Rectal smooth muscle tissue (tissue), 1 donor: Measurements from ENCODE around the gene TAS2R40.

Experiments used
- H3K27ac ChIP-seq: one replicate; pipeline ENCODE4 v1.7.0; 2013; ENCODE audit warnings: low read depth, low read length, inconsistent platforms
- H3K27me3 ChIP-seq: one replicate; pipeline ENCODE4 v1.7.0; 2013; ENCODE audit warnings: low read length; ENCODE audit not compliant: control insufficient read depth, insufficient read depth
- H3K36me3 ChIP-seq: one replicate; pipeline ENCODE4 v1.7.0; 2013; ENCODE audit warnings: low read length; ENCODE audit not compliant: control insufficient read depth, insufficient read depth
- H3K4me1 ChIP-seq: one replicate; pipeline ENCODE4 v1.7.0; 2013; ENCODE audit warnings: low read length; ENCODE audit not compliant: control insufficient read depth, insufficient read depth
- H3K4me3 ChIP-seq: one replicate; pipeline ENCODE4 v1.7.0; 2013; ENCODE audit warnings: low read length
- H3K9ac ChIP-seq: one replicate; pipeline ENCODE4 v1.7.0; 2013; ENCODE audit warnings: low read length

TAS2R40 gene

DNA sequence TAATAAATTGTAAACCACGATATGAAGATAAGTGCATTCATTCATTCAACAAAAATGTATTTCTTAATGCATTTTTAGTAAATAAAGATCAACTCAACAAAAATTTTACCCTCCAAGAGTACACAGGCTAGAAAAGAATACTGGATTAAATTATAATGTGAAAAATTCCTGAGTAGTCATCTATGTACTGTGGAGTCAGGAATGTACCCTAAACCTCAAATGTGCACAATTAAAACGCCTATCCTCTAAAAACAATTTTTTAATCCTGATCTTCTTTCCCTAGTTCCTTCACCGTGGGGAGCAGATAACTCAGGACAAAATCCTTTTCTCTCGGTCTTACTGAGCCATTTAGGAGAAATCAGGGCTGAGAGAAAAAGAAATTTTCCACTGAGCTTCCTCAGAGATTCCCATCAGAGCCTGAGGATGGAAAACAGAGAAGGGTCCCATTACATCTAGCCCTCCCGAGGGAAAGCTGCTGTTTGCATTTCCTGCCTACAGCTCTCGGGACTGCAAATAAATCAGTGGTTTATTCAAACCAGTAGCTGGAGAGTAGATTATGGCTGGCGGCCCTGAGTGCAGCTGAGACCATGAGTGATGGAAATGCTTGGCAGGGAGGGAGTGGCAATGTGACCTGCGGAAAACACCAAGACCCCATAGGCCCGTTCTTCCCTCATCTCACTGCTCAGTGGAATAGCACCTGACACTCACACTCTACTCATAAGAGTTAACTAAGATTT is 7.4 kb downstream of the TAS2R40 start:
- Histone ChIP-seq H3K9ac (no peak overlapping the region), H3K4me1 (no peaks in the 10 kb centered on the region), H3K4me3 (no peak overlapping the region), H3K27me3 (no peaks in the 10 kb centered on the region), H3K27ac (no peak overlapping the region), H3K36me3 (no peaks in the 10 kb centered on the region)

DNA sequence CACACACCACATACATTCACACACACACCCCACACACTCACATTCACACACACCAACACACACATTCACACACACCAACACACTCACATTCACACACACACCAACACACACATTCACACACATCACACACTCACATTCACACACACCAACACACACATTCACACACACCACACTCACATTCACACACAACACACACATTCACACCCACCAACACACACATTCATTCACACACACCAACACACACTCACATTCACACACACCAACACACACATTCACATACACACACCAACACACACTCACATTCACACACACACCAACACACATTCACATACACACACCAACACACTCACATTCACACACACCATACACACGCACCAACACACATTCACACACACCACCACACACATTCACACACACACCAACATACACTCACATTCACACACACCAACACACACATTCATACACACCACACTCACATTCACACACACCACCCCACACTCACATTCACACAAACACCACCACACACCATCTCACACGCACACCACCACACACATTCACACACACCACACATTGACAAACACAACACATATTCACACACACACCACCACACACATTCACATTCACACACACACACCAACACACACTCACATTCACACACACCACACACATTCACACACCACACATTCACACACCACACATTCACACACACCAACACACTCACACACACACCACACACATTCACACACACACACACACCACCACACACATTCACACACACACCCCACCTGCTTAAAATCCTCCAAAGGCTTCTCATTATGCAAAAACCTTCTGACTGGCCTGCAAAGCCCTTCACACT is 9.0 kb downstream of the TAS2R40 start:
- Histone ChIP-seq H3K9ac (no peak overlapping the region), H3K4me1 (no peaks in the 10 kb centered on the region), H3K27ac (no peak overlapping the region), H3K27me3 (no peaks in the 10 kb centered on the region), H3K36me3 (no peaks in the 10 kb centered on the region), H3K4me3 (no peak overlapping the region)

DNA sequence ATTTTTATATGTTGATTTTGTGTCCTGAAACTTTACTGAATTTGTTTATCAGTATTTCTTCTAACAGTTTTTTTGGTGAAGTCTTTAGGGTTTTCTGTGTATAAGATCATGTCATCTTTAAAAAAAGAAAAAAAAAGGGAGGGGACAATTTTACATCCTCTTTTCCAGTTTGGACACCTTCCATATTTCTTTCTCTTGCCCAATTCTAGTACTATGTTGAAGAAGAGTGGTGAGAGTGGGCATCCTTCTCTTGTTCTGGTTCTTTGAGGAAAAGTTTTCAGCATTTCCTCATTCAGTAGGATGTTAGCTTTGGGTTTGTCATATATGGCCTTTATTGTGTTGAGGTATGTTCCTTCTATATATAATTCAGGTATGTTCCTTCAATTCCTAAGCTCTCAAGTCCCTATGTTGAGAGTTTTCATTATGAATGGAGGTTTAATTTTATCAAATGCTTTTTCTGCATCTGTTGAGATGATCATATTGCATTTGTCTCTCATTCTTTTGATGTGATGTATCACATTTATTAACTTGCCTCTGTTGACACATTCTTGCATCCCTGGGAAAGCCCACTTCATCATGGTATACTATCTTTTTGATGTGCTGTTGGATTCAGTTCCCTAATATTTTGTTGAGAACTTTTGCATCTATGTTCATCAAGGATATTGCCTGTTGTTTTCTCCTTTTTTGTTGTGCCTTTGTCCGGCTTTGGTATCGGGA is 12.1 kb downstream of the TAS2R40 start:
- Histone ChIP-seq H3K27me3 (no peaks in the 10 kb centered on the region), H3K4me1 (no peaks in the 10 kb centered on the region), H3K36me3 (no peaks in the 10 kb centered on the region), H3K4me3 (no peak overlapping the region), H3K27ac (no peak overlapping the region), H3K9ac (no peak overlapping the region)

DNA sequence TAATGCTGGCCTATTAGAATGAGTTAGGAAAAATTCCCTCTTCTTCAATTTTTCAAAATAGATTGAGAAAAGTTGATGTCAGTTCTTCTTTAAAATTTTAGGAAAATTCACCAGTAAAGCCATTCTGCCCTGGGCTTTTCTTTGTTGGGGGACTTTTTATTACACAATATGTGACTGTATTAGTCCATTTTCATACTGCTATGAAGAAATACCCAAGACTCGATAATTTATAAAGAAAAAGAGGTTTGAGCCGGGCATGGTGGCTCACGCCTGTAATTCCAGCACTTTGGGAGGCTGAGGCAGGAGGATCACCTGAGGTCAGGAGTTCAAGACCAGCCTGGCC is 12.7 kb downstream of the TAS2R40 start:
- H3K36me3 ChIP-seq, result no peaks in the 10 kb centered on the region
- H3K9ac ChIP-seq, result no peak overlapping the region
- H3K27ac ChIP-seq, result no peak overlapping the region
- no peak overlapping the region for H3K4me3 ChIP-seq
- H3K27me3 ChIP-seq, result no peaks in the 10 kb centered on the region
- no peaks in the 10 kb centered on the region for H3K4me1 ChIP-seq

DNA sequence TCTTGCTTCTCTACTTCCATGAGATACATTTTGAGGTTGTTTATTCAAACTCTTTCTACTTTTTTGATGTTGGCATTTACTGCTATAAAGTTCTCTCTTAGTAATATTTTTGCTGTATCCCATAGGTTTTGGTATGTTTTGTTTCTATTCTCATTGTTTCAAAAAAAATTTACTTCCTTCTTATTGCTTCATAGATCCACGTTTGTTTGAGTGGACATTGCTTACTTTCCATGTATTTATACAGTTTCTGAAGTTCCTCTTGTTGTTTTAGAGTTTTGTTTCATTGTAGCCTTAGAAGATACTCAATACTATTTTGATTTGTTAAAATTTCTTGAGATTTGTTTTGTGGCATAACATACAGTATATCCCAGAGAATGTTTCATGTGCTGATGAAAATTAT is 13.7 kb downstream of the TAS2R40 start:
- no peak overlapping the region for H3K27ac ChIP-seq
- H3K9ac ChIP-seq, result no peak overlapping the region
- H3K4me1 ChIP-seq, result no peaks in the 10 kb centered on the region
- no peak overlapping the region for H3K4me3 ChIP-seq
- H3K27me3 ChIP-seq, result no peaks in the 10 kb centered on the region
- H3K36me3 ChIP-seq, result no peaks in the 10 kb centered on the region

DNA sequence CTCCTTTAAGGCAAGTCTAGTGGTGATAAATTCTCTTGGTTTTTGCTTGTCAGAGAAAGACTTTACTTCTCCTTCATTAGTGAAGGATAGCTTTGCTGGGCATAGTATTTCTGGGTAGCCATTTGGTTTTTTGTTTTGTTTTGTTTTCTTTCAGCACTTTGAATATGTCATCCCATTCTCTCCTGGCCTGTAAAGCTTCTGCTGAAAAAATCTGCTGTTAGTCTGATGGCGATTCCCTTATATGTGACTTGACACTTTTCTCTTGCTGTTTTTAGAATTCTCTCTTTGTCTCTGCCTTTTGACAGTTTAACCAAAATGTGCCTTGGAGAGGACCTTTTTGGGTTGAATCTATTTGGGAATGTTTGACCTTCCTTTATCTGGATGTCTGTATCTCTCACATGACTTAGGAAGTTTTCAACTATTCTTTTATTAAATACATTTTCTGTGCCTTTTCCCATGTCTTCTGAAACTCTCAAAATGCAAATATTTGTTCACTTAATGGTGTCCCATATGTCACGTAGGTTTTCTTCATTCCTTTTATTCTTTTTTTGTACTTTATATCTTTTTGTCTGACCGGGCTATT is 14.7 kb downstream of the TAS2R40 start:
- no peaks in the 10 kb centered on the region for H3K27me3 ChIP-seq
- H3K9ac ChIP-seq, result no peak overlapping the region
- no peak overlapping the region for H3K4me3 ChIP-seq
- no peaks in the 10 kb centered on the region for H3K36me3 ChIP-seq
- no peak overlapping the region for H3K27ac ChIP-seq
- no peaks in the 10 kb centered on the region for H3K4me1 ChIP-seq

DNA sequence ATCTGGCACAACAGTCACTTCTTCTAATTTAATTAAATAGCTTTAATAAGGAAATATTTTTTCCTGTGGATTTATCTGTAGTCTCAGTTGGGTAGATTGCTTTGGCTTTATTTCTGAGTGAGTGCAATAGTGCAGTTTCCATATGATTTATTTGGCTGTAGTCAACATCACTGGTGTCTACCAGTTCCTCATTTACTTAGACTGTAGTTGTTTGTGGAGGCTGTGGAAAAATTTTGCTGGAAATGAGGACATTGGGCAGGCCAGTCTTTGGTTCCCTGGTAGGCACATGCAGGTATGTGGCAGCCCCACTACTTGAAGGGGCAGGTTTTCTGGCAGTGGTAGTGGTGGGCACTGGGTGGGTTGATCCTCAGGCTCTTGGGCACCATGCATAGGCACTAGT is 15.5 kb downstream of the TAS2R40 start:
- H3K27ac ChIP-seq, result no peak overlapping the region
- H3K27me3 ChIP-seq, result no peaks in the 10 kb centered on the region
- H3K4me3 ChIP-seq, result no peak overlapping the region
- H3K36me3 ChIP-seq, result no peaks in the 10 kb centered on the region
- H3K9ac ChIP-seq, result no peak overlapping the region
- no peaks in the 10 kb centered on the region for H3K4me1 ChIP-seq

DNA sequence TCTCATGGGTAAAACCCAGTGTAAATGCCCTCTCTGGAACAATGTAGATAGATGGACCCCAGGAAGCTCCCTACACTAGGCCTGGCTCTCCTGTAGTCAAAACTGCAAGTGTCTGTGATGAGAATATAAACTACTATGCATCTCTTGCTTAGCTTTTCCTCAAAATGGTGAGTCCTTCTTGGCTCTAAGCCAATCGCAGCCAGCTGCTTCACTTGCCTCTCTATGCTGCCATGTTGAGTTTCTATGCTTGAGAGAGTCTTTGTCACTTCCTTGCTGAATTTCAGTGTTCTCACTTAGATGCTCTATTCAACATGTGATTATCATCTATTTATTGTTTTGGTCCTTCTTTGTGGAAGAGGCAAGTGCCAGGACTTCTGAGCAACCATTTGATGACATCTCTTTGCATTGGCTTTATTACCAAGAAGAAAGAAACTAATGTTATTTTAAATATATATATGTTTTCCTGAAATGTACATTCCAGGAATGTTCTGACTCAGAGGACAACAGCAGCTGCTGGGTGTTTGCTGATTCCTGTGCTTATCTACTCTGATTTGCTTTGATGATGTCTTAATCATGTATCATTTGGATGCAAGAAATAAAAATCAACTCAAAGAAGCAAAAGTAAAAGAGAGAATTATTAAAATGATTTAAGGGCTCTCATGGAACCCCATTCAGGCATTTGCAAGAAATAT is 16.6 kb downstream of the TAS2R40 start:
- no peak overlapping the region for H3K9ac ChIP-seq
- H3K36me3 ChIP-seq, result no peaks in the 10 kb centered on the region
- no peaks in the 10 kb centered on the region for H3K4me1 ChIP-seq
- H3K27me3 ChIP-seq, result no peaks in the 10 kb centered on the region
- H3K4me3 ChIP-seq, result no peak overlapping the region
- H3K27ac ChIP-seq, result no peak overlapping the region

DNA sequence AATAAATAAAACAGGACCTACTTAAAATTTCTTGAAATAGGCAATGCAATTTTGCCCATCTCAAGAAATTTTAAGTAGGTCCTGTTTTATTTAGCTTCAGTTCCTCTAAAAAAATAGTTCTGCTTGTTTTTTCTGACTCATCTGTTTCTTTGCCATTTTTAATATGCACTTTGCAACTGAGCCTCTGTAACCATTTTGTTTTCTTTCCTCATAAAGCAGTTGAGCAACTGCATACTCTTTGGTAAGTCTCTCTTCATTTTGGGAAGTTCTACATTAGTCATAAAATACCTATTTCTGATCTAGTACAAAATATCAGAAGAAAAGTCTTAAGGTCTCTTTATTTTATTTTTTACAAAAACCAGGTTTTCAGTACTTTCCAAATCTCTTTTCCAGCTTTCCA is 18.0 kb downstream of the TAS2R40 start:
- Histone ChIP-seq H3K36me3 (no peaks in the 10 kb centered on the region), H3K27ac (no peak overlapping the region), H3K9ac (no peak overlapping the region), H3K27me3 (no peaks in the 10 kb centered on the region), H3K4me3 (no peak overlapping the region), H3K4me1 (no peaks in the 10 kb centered on the region)

DNA sequence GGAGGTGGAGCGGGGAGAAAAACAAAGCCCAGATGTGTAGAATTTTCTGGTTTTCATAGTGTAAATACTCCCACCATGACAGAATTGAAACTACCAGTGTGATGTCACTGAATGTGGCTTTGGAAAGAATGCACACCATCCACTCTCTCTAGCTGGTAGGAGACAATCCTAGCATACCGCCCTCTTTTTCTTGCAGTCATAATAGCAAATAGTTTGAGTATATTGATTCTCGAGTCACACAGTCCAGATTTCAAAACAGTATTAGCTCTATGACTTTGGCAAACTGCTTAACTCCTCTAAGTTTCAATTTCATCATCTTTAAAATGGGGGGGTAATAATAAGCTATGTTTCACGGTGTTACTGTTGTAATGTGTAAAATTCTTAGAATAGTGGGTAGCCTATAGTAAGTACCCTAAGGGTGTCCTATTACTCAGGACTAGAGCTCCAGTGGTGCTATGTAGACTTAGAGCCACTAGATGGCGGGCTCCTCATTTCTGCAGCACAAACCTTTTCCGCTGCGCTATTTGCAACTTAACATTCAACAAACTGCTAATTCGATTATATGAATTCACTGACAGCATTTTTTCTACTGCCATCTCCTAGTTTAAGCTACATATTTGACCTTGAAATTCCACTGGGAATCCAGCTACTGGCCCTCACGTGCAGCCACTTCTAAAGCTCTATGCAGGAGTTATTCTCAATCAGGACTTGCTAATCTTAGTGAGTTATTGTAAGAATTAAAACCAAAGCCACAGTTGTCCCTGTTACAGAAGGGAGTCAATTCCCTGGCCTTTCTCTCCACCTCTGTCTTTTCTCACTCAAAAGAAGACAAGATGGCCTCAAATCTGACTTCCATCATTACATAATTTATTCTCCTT is 18.7 kb downstream of the TAS2R40 start:
- H3K4me3 ChIP-seq, result no peak overlapping the region
- no peaks in the 10 kb centered on the region for H3K27me3 ChIP-seq
- no peak overlapping the region for H3K9ac ChIP-seq
- no peaks in the 10 kb centered on the region for H3K36me3 ChIP-seq
- no peak overlapping the region for H3K27ac ChIP-seq
- no peaks in the 10 kb centered on the region for H3K4me1 ChIP-seq

DNA sequence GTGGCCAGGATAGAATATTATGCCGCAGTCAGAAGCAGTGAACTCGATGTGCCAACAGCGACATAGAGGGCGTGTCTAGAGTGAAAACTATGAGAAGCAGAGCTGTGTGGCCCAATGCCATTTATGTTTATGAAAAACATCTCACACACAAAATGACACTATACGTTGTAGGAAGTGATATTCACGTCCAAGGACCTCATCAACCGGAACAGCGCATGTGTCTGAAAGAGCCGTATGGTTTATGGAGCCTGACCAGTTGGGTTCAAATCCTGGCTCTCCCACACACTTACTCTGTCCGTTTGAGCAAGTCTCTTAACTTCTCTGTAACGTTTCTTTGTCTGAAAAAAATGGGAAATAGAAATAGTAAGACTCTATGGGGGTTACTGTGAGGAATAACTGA is 20.5 kb downstream of the TAS2R40 start:
- Histone ChIP-seq H3K4me3 (no peak overlapping the region), H3K36me3 (no peaks in the 10 kb centered on the region), H3K4me1 (no peaks in the 10 kb centered on the region), H3K27ac (no peak overlapping the region), H3K9ac (no peak overlapping the region), H3K27me3 (no peaks in the 10 kb centered on the region)
